ENCODE measurements around the gene SMAD3. TPM values are rescaled to one million over a fixed set of nuclear protein-coding genes. Genes with fewer than 3 reads are reported as not detected.
A peak's percentile ranks its signal among the peaks of the same experiment; 100 is the strongest.
"Not testable (repeated sequence)": the region's sequence is repeated elsewhere in the genome, so short reads cannot be mapped to it uniquely, and the experiment has no call there.

Gene SMAD3
- total RNA-seq, 3 donors from 2014 or later, result 23.2 to 25.7 (median 24.4) TPM

DNA sequence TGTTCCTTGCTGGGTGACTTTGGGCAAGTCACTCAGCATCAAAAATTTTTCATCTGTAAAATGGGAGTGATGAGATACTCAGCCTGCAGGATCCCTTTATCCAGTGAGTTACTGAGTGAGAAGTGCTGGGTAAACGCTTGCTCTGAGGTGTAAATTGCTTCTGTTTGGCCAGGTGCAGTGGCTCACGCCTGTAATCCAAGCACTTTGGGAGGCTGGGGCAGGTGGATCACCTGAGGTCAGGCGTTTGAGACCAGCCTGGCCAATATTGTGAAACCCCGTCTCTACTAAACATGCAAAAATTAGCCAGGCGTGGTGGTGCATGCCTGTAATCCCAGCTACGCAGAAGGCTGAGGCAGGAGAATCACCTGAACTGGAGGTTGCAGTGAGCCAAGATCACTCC lies 87.6 kb downstream of the SMAD3 start:
- not testable (repeated sequence) for H3K4me3 Mint-ChIP-seq; ATAC-seq; DNase-seq; H3K27me3 Mint-ChIP-seq (ENCODE audit: low read depth); H3K9me3 Mint-ChIP-seq
- peaks cover 12% of the 10 kb centered on the region for H3K36me3 Mint-ChIP-seq (ENCODE audit: insufficient read depth)
- H3K4me1 Mint-ChIP-seq (ENCODE audit: low read depth), result peaks cover 63% of the 10 kb centered on the region

DNA sequence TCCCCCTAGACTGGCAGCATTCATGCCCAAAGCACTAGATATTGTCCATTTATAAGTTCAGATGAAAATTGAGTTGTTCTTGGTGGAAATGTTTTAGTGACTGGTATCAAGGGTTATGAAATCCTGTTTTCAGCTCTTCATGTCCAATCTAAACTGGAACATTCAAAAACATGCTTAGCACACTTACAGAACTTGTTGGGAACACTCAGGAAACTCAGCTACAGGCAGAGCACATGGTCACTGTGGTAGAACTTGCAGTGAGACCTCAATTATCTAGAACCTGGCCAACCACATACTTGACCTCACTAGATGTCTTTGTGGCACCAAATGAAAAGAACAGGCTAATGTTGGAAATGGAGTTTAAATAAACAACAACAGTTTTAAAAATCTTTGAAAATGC lies 88.8 kb downstream of the SMAD3 start:
- peaks cover 56% of the 10 kb centered on the region for H3K4me1 Mint-ChIP-seq (ENCODE audit: low read depth)

DNA sequence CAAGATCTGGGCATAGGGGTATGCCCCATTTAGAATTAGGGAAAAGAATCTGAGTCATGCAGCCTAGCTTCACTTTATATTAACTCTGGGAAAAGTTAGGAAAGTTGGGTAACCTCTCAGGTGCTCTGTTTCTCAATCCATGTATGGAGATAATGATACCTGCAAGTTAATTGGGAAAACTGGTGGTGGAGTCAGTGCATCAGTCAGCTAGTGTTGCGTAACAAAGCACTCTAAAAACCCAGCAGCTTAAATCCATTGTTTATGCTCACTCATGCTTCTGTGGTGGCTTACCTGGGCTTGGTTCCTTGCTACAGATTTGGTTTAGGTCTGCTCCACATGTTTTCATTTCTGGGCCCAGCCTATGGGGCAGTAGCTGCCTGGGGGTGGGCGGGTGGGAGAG lies 91.0 kb downstream of the SMAD3 start:
- ATAC-seq (no peak), DNase-seq (no peak)
- peaks cover 48% of the 10 kb centered on the region for H3K4me1 Mint-ChIP-seq (ENCODE audit: low read depth)
- H3K27me3 Mint-ChIP-seq (ENCODE audit: low read depth), result no peaks in the 10 kb centered on the region
- no peaks in the 10 kb centered on the region for H3K9me3 Mint-ChIP-seq
- peaks cover 14% of the 10 kb centered on the region for H3K36me3 Mint-ChIP-seq (ENCODE audit: insufficient read depth)
- no peak overlapping the region for H3K4me3 Mint-ChIP-seq

More for the DNA sequence above, 88.8 kb downstream of the SMAD3 start:
- DNase-seq (no peak), ATAC-seq (no peak)
- no peaks in the 10 kb centered on the region for H3K27me3 Mint-ChIP-seq (ENCODE audit: low read depth)
- H3K9me3 Mint-ChIP-seq, result no peaks in the 10 kb centered on the region
- no peak overlapping the region for H3K4me3 Mint-ChIP-seq
- peaks cover 14% of the 10 kb centered on the region for H3K36me3 Mint-ChIP-seq (ENCODE audit: insufficient read depth)

DNA sequence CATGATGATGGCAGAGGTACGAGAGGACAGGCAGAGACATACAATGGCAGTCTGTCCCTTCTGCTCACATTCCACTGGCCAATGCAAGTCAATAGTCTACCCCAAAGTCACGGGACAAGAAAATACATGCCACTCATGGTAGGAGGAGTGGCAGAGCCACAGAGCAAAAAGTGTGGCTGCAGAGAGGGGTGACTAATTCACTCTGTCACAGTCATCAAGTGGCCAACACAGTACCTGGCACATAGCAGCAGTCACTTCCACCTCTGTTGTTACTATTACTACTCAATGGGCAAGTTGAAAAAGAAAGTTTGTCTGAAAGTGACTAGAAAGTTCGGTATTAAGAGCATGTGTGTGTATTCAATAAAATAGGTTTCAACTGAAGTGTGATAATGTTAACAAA lies 91.4 kb downstream of the SMAD3 start:
- no peak overlapping the region for H3K4me3 Mint-ChIP-seq
- H3K4me1 Mint-ChIP-seq (ENCODE audit: low read depth), result peaks cover 50% of the 10 kb centered on the region
- no peaks in the 10 kb centered on the region for H3K27me3 Mint-ChIP-seq (ENCODE audit: low read depth)
- H3K9me3 Mint-ChIP-seq, result no peaks in the 10 kb centered on the region
- H3K36me3 Mint-ChIP-seq (ENCODE audit: insufficient read depth), result peaks cover 14% of the 10 kb centered on the region
- ATAC-seq (peak in 1 of 2 donors; percentile 46), DNase-seq (no peak)

DNA sequence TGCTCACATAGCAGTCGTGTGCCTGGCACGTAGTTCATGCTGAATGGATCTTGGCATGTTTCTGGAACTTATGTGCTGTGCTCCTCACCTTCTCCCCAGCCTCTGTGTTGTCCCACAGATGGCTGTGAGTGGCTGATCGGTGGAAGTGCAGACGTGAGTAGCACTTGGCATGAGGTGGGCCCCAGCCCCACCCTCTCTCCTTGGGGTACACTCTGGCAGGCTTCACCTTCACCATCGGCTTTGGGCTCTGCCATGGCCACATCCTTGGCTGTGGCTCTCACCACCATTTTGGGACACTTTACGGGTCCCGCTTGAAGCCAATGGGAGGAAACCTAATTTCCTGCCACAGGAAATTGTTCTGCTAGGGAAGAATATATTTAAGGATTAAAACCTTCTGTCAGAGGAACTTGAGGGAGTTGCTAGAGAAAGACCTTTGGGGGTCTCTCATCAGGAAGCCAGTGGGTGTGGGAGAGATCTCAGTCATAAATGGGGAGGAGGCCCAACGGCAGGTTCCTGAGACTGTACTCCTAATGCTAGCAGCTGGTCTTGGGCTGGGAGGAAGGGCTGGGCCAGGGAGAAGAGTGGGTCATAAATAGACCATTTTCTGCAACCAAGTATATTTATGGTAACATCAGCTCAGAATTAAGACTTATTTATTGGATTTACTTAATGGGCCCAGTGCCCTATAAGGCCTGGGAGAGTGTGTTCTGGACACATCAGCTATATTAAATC lies 92.3 kb downstream of the SMAD3 start:
- no peak for DNase-seq
- no peaks in the 10 kb centered on the region for H3K27me3 Mint-ChIP-seq (ENCODE audit: low read depth)
- H3K4me3 Mint-ChIP-seq, result no peak overlapping the region
- ATAC-seq, result no peak
- H3K4me1 Mint-ChIP-seq (ENCODE audit: low read depth), result peaks cover 49% of the 10 kb centered on the region
- H3K36me3 Mint-ChIP-seq (ENCODE audit: insufficient read depth), result peaks cover 16% of the 10 kb centered on the region
- no peaks in the 10 kb centered on the region for H3K9me3 Mint-ChIP-seq

DNA sequence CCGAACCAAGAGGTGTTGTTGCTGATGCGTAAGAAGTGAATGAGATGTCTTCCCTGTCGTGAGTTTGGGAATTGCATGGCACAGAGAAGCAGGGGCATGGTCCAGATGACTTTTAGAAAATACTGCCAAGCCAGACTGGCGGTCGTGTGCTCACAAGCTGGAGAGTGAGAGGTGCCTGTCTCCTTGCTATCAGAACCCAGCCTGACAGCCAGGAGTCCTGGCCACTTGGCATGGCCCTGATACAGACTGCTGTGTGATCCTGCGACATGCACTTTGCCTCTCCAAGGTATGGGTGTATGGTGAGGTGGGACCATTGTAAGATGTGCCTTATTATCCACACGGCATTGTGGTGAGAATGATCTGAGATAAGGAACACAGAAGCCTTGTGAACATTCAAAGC lies 93.0 kb downstream of the SMAD3 start:
- Mint-ChIP-seq H3K4me3 (no peak overlapping the region), H3K36me3 (ENCODE audit: insufficient read depth) (peaks cover 18% of the 10 kb centered on the region), H3K9me3 (no peaks in the 10 kb centered on the region), H3K27me3 (ENCODE audit: low read depth) (no peaks in the 10 kb centered on the region), H3K4me1 (ENCODE audit: low read depth) (peaks cover 50% of the 10 kb centered on the region)
- ATAC-seq, result no peak
- DNase-seq, result no peak

DNA sequence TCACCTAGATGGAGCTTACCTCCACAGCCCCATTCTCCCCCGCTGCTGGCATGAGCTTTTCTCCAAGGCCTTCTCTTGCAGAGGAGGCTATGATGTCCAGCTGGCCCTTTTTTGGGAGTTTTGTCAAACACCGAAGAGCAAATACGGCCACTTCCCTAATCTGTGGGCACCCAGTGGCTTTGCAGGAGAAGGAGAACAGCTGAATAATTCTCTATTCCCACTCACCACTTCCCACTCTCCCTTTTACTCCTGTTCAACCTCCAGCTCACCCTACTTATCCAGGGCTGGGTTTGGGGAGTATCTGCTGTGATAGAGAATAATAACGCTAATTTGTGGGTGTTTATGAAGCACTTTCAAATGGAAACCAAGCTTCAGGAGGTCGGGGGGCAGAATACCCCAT lies 96.0 kb downstream of the SMAD3 start:
- Mint-ChIP-seq H3K36me3 (ENCODE audit: insufficient read depth) (peaks cover 17% of the 10 kb centered on the region), H3K9me3 (no peaks in the 10 kb centered on the region), H3K27me3 (ENCODE audit: low read depth) (no peaks in the 10 kb centered on the region), H3K4me1 (ENCODE audit: low read depth) (peaks cover 41% of the 10 kb centered on the region), H3K4me3 (no peak overlapping the region)
- DNase-seq (no peak), ATAC-seq (no peak)

DNA sequence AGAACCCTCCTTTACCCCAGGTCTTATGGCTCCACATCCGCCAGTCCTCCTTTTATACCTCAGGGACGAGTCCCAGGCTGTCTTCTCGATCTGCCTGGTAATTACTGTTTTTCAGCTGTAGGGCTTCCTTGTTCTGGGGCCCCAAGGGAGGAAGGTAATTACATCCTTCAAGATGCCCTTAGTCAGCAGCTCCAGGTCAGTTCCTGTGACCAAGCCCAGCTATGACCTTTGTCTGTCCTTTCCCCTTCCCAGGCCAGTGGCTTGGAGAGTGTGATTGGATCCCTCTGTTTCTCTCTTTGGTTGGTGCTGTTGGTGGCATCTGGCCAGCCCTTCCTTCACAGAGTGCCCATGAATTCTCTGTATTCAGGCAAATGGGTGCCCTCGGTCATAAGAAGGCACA lies 96.5 kb downstream of the SMAD3 start:
- peaks cover 39% of the 10 kb centered on the region for H3K4me1 Mint-ChIP-seq (ENCODE audit: low read depth)
- H3K9me3 Mint-ChIP-seq, result no peaks in the 10 kb centered on the region
- H3K4me3 Mint-ChIP-seq, result no peak overlapping the region
- ATAC-seq (no peak), DNase-seq (no peak)
- peaks cover 15% of the 10 kb centered on the region for H3K36me3 Mint-ChIP-seq (ENCODE audit: insufficient read depth)
- no peaks in the 10 kb centered on the region for H3K27me3 Mint-ChIP-seq (ENCODE audit: low read depth)

DNA sequence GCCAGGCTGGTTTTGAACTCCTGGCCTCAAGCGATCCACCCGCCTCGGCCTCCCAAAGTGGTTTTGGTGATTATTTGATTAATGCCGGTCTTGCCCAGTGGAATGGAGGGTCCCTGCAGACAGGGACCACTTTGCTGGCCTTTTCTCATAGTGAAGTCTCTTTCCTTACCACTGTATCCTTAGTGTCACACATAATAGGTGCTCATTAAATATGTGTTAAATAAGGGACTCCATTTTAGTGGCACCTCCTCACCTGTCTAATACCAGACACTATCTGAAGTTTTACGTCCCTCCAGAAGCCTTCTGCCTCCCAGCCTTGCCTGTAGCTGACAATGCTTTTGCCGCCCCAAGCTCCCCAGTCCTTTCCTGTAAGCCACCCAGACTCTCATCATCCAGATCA lies 97.8 kb downstream of the SMAD3 start:
- ATAC-seq, result no peak
- DNase-seq, result no peak
- Mint-ChIP-seq H3K4me1 (ENCODE audit: low read depth) (peaks cover 26% of the 10 kb centered on the region), H3K27me3 (ENCODE audit: low read depth) (no peaks in the 10 kb centered on the region), H3K4me3 (no peak overlapping the region), H3K36me3 (ENCODE audit: insufficient read depth) (peaks cover 9% of the 10 kb centered on the region), H3K9me3 (no peaks in the 10 kb centered on the region)

DNA sequence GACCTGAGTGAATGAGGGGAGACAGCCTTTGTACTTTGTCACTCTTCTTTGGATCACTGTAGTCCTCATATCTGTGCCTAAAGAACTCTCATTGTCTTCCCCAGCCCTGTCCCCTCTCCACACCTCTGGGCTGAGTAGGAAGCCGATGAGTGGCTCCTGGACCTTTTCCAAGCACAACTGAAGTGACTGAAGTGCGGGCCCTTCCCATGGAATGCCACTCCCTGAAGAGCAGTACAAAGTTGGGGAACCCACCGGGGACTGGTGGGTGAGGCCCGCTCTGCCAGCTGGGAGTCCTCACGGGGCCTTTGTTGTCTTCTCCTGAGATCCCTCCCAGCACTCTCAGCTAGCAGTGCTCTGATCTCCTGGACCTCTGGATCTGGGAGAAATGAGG lies 99.0 kb downstream of the SMAD3 start:
- H3K4me1 Mint-ChIP-seq (ENCODE audit: low read depth), result peaks cover 22% of the 10 kb centered on the region
- ATAC-seq, result no peak
- DNase-seq, result no peak
- H3K27me3 Mint-ChIP-seq (ENCODE audit: low read depth), result no peaks in the 10 kb centered on the region
- H3K36me3 Mint-ChIP-seq (ENCODE audit: insufficient read depth), result peaks cover 15% of the 10 kb centered on the region
- H3K4me3 Mint-ChIP-seq, result no peak overlapping the region
- H3K9me3 Mint-ChIP-seq, result no peaks in the 10 kb centered on the region

DNA sequence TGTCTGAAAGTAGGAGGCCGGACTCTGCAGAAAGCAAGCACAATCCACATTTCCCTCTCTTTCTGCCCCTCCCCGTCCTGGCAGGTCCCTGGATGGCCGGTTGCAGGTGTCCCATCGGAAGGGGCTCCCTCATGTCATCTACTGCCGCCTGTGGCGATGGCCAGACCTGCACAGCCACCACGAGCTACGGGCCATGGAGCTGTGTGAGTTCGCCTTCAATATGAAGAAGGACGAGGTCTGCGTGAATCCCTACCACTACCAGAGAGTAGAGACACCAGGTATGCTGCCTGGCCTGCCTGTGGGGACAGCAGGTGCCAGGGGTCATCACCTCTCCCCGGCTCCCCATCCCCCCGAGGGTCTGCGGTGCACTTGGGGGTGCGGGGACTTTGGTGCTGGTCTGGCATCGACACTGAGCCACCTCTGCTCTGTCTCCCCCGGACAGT lies 99.4 kb downstream of the SMAD3 start:
- Mint-ChIP-seq H3K4me1 (ENCODE audit: low read depth) (peaks cover 24% of the 10 kb centered on the region), H3K9me3 (no peaks in the 10 kb centered on the region), H3K4me3 (no peak overlapping the region), H3K36me3 (ENCODE audit: insufficient read depth) (peaks cover 18% of the 10 kb centered on the region), H3K27me3 (ENCODE audit: low read depth) (no peaks in the 10 kb centered on the region)
- DNase-seq (no peak), ATAC-seq (no peak)

DNA sequence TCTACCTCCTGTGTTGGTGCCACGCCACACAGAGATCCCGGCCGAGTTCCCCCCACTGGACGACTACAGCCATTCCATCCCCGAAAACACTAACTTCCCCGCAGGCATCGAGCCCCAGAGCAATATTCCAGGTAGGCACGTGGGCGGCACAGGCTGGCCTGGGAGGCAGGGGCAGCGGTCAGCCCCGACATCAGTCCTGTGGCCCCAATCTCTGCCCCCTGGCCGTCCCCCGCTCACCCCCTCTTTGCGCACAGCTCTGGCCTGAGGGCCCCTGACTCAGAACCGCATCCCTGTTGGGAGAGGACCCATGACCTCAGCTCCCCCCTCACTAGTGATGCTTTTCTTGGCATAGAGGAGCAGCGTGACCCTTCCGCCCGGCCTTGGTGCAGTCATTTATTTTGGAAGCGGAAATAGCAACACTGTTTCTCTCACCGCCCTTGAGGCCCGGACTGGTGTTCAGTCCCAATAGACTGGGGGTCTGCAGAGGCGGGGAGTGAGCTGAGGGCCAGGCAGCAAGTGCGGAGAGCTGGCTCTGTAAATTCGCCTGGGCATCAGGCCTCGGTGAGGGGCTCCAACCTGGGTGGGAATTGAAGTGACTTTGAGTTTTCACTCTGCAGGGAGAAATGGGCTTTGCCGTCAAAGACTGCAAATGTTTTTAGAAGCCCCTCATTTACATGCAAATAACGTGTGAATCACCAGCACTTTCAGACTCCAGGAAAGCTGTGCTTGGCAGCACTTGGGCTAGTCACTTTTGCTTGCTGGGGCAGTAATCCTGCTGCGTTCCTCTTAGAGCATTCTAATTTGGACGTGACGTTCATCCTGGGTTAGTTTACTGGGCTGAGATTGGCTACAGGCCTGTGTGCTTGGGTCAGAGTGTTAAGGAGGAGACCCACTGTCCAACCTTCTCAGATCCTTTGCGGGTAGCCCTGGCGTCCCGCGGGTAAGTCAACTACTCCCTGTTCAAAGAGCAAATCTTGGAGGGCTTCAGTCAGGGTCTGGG lies 100.2 kb downstream of the SMAD3 start:
- H3K4me3 Mint-ChIP-seq, result no peak overlapping the region
- no peaks in the 10 kb centered on the region for H3K9me3 Mint-ChIP-seq
- peaks cover 25% of the 10 kb centered on the region for H3K4me1 Mint-ChIP-seq (ENCODE audit: low read depth)
- DNase-seq (no peak), ATAC-seq (no peak)
- H3K36me3 Mint-ChIP-seq (ENCODE audit: insufficient read depth), result peaks cover 23% of the 10 kb centered on the region
- no peaks in the 10 kb centered on the region for H3K27me3 Mint-ChIP-seq (ENCODE audit: low read depth)

DNA sequence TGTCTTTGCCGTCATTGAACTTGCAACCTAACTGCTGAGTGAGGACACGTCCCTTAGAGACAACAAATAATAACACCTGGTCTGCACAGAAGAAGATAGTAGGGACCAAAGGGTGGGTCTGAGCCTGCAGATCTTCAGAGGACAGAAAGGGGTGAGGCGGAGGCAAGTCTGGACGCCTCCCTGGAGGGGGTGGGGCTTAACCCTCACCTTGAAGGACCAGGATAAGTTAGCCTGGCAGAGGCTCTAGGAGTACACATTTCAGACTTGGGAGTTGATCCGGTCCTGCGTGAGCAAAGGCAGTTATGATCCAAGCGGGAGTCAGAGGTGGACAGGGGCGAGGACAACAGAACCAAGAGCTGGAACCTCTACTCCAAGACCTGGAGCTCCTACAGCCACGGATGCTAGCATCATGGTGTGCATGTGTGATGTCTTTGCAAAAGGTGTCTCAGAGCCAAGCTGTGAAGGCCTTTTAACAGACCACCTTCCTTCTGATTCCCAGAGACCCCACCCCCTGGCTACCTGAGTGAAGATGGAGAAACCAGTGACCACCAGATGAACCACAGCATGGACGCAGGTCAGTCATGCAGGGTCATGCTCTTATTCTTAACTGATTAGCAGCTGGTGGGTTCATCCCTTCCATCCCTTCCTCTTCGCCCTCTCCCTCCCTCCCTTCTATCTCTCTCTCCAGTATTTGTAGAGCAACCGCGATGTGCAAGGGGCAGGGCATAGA lies 101.0 kb downstream of the SMAD3 start:
- H3K36me3 Mint-ChIP-seq (ENCODE audit: insufficient read depth), result peaks cover 29% of the 10 kb centered on the region
- H3K27me3 Mint-ChIP-seq (ENCODE audit: low read depth), result no peaks in the 10 kb centered on the region
- ATAC-seq (no peak), DNase-seq (no peak)
- no peak overlapping the region for H3K4me3 Mint-ChIP-seq
- H3K4me1 Mint-ChIP-seq (ENCODE audit: low read depth), result peaks cover 24% of the 10 kb centered on the region
- H3K9me3 Mint-ChIP-seq, result no peaks in the 10 kb centered on the region

DNA sequence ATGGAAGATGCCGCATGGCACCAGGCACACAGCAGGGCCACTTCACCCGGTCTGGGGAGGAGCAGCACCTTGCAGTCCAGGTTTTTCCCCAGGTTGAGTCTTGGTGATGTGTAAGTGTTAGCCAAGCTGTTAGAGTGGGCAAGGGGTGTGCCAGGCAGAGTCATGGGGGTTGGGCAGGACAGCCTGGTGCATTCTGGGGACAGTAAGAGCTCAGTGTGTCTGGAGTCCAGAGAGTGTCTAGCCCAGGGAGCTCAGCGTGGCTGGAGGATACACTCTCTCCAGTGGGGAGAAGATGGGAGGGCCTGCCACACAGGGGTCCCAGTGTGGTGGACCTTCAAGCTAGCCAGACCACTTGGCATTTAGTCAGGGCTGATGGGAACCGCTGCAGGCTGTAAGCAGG lies 101.7 kb downstream of the SMAD3 start:
- Mint-ChIP-seq H3K36me3 (ENCODE audit: insufficient read depth) (peaks cover 32% of the 10 kb centered on the region), H3K27me3 (ENCODE audit: low read depth) (no peaks in the 10 kb centered on the region), H3K4me1 (ENCODE audit: low read depth) (peaks cover 20% of the 10 kb centered on the region), H3K9me3 (no peaks in the 10 kb centered on the region), H3K4me3 (no peak overlapping the region)
- ATAC-seq (no peak), DNase-seq (no peak)
